SKM-1 treated with dmso at 0.1 percent for 144 hours (cell line): ENCODE data around the gene CLEC16A.
A peak's percentile ranks its signal among the peaks of the same experiment; 100 is the strongest.

Experiments
- DNase-seq: peaks from one replicate; lab custom pipeline; 2025; ENCODE audit not compliant: unreplicated experiment; lab: John Stamatoyannopoulos, UW

The CLEC16A gene

GRCh38 chr16:11133344-11133943, 189.1 kb downstream of the CLEC16A start:
- no peak for DNase-seq

DNA sequence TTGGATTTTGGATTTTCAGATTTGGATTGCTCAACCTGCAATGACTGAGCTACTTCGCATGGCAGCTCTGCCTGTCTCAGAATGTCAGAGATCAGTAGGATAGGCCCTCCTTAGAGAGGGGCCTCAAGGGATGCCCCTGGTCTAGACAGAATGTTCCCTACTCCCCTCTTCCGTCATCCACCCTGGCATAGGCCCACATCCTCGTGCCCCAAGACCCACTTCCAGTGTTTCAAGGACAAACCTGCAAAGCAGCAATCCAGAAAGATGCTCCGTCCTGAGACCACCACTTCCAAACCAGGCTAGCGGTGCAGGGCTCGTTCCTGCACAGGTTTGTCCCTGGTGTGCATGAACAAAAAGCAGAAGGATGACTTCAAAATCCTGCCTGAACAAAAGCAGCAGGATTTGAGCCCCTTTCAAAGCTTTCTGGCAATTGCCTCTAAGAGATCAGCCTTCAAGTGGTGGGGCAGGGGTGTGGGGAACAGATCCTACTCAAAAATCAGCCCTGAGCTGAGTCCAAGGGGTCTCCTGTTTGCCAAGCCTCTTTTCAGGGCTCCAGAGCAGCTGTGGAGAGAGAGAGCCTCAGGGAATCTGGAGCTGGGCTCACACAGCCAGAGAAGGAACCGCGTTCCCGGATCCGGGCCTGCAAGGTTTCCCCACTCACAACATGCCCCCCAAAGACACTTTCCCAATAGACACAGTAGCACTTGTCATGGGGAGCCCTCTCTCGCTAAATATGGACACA, 190.5 kb downstream of the CLEC16A start:
- no peak for DNase-seq

DNA sequence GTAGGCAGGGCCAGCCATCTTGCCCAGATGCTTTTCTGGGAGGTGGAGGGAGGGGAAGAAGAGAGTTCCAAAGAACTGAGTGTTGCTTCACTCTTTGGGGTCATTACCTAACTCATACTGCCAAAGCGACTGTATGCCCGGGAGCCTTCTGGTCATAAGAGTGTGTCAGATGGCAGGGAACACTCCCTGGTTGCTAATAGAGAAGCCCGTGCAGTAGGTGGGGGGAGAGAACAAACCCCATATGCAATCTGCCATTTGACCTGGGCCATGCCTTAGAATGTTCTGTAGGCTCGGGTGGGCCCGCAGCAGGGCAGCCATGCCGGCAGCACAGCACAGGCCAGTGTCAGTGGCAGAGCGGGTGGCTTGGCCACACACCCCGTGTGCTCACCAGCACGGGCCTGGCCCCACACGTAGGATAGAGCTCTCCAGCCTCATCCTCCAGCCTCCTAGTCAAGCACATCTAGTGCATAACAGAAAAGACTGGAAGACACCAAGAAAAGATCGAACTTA, 191.2 kb downstream of the CLEC16A start:
- peak; percentile 54 for DNase-seq

GRCh38 chr16:11136600-11136999, 192.2 kb downstream of the CLEC16A start:
- no peak for DNase-seq

DNA sequence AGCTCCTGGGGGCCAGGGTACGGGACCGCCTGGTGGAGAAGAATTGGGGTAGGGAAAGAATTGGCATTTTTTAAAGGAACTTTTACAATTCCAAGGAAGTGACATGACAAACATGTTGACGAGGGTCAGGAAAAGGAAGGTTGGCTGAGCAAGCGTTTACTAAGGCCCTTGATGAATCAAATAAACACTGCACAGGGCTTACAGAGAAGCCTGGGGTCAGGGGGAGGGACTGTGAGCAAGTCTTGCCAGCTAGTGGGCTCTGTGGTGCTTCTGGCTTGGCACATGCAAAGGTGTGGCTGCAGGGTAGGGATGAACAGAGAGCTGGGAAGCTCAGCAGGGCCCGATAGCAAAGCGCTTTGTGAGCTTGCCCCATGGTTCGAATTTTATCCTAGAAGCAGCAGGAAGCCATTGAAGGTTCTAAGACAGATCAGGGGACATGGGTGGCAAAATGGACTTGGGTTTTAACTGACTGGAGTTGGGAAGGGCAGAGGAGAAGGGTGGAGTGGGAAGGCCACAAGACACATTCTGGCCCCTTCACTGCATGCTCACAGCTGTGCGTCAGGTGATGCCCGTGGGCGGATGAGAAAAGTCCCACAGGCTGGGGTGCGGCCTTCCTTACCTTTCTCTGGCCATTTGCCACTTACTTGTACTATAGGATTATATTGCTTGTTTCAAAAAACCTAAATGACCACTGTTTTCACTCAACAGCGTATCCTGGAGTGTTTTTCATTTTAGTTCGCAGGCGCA, 193.8 kb downstream of the CLEC16A start:
- DNase-seq: no peak

- DNase-seq: no peak
Observed at GRCh38 chr16:11138769-11139325, 194.5 kb downstream of the CLEC16A start.

- DNase-seq: no peak
Observed at GRCh38 chr16:11139326-11140097, 195.1 kb downstream of the CLEC16A start.

- DNase-seq: no peak
Observed at GRCh38 chr16:11140098-11140375, 195.7 kb downstream of the CLEC16A start.

DNA sequence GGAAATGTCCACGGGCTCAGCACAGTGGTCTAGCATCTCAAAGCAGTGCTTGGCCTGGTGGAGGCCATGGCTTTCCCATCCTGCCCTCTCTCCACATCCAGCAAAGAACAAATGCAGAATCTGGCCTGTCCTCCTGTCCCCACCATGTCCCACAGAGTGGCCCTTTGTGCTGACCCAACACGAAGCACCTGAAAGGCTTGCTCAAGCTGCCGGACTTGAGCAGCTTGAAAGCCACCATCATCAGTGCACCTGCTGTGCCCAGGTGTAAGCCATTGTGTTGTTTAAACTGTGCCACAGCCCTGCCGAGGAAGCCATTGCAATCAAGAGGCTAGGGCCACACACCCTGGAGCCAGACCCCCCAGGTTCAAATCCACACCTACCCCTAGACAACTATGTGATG, 196.1 kb downstream of the CLEC16A start:
- DNase-seq: no peak

- no peak for DNase-seq
Observed at GRCh38 chr16:11140867-11141266, 196.5 kb downstream of the CLEC16A start.

DNA sequence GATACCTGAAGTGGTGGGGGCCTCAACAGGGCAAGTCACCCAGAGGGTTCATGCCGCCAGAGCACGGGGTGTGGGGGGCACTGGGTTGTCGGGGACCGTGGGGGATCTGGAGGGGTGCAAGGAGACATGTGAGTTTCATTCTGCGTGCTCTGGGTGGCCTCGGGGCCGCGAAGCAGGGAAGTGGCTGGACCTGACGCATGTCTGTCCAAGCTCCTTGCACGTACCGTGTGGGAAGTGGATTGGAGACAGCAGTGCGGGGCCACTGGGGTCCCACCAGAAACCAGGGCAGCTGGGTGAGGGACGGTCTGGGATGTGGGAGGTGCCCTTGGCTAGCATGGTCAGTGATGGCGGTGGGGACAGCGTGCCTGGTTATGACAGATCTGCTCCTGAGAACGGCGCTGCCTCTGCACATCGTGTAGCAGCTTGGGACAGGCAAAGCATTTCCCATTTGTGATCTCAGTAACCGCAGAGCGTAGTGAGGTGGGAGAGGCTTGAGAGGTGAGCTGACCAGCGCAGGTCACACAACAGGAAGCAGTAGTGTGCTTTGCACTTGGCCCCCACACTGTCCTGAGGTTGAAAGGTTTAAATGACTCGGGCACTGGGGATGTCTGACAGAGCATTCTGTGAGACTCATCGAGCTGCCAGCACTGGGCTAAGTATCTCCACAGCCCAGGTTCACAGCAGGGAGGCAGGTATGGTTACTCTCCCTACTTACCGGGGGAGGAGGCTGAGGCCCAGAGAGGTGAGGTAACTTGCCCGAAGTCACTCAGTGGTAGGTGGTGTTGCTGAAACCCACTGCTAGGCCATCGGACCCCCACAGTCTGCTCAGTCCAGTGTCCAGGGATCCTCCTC, 197.3 kb downstream of the CLEC16A start:
- no peak for DNase-seq

DNA sequence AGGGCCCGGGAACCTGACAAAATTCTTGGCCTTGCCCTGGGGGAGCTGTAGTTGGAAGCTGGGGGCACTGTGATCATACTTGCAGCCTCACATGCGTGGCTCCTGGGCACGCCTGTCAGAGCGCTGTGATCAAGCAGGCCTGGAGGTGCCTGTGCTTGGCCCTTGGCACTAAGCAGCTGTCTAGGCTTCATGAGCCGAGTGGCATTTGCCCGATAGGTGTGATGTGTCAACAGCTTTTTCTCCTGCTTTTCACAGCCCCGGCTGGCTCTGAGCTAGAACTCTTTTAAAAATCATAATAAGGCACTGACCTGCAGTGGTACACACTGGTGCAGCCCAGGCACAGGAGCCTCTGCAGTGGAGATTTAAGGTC, 197.9 kb downstream of the CLEC16A start:
- no peak for DNase-seq

GRCh38 chr16:11142951-11143350, 198.6 kb downstream of the CLEC16A start:
- no peak for DNase-seq

DNA sequence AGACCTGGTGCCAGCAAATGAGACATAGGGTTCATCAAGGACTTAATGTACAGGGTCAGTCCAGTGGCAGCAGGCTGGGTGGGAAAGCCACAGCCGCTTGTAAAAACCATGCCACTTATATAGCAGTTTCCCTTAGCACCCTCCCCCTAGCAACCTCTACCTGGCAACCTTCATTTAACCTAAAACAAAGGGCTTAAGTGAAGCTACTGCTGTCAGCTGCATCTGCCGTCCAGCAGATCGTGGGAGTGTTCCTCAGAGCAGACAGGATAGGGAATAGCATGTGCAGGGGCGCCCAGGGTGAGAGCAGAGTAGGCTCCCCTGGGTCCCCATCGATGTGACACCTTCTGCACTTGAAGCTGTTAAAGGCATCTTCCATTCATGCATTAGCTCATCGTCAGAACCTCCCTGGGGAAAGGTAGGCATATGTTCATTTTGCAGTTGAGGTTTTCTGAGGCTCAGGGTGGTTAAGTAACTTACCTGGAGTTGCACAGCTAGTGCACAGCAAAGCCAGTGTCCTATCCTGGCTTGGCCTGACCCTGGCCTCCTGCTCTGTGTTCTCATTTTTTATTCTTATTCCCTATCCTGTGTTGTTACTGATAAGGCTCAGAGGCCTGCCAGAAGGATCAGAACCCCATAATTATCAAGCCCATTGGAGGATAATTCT, 199.1 kb downstream of the CLEC16A start:
- no peak for DNase-seq

DNA sequence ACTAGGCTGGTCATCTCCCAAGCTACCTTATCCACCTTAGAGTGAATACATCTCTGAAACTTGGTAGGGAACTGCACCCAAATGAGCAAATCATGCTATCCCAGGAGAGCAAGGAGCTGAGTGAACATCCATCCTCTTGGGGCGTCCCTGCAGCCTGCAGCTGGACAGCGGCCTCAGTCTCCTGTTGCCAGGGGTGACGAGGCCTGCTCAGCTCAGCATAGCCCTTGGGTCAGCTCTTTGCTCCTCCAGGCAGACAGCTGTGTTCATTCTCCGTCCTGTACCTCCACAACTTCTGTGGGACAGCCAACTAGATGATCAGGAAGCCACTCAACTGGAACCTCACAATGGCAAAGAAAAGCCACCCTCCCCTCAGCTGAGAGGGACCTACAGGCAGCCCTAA, 199.8 kb downstream of the CLEC16A start:
- no peak for DNase-seq

DNA sequence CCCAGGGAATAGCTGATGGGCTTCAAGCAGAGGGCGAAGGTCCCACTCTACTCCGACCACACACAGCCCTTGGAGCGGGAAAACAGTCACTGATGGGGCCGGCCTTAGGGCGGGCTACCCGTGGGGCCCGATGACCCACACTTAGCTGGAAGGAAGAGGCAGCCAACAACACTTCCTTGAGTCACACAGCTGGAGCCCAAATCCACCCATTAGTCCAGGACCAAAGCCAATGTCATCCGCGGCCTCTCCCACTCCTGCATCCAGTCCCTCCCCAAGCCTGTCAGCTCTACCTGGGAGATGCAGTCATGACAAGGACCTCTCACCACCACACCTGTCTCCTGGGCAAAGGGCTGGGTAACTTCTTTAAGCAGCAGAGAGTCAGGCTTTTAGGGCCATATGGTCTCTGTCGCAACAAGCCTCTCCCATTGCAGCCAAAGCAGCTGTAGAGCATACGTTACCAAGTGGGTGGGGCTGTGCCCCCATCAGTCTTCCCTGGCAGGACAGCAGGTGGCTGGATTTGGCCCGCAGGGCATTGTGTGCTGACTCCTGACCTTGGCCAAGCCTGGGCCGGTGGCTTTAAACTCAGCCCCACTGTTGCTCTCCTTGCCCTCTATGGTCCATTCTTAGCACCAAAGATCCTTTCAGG, 200.9 kb downstream of the CLEC16A start:
- DNase-seq: no peak

GRCh38 chr16:11145819-11146211, 201.5 kb downstream of the CLEC16A start:
- no peak for DNase-seq

DNA sequence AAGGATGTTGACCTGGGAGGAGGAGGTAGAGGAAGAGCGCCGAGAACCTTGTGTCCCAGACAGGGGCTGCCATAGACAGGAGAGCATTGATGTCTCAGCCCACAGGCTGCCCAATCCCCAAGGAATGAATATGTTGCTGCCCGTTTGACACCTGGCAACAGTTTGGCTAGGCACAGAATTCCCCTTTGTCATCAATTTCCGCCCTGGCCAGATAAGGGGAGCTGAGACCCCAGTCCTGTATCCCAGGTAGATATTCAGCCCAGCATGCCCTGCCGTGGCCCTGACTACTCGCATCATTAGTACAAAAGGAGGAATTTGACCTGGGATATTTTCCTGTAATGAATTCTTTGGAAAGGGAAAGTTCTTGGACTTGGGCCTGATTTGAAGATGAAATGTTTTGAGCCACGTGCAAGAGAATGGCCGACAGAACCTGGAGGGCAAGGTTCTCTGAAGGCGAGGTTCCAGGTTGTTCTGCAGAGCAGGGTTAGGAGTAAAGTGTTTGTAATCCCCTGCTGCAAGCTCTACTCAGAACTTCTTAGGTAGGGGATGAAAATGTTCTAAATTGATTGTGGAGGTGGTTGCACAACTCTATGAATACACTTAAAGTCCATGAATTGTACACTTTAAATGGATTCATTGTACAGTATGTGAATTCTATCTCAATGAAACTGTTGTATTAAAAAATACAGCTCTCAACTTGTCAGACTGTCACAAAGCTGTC, 202.8 kb downstream of the CLEC16A start:
- DNase-seq: no peak
